Measurements from ENCODE around the gene KCNJ18.
"Not testable (repeated sequence)": the region's sequence is repeated elsewhere in the genome, so short reads cannot be mapped to it uniquely, and the experiment has no call there.

DNA sequence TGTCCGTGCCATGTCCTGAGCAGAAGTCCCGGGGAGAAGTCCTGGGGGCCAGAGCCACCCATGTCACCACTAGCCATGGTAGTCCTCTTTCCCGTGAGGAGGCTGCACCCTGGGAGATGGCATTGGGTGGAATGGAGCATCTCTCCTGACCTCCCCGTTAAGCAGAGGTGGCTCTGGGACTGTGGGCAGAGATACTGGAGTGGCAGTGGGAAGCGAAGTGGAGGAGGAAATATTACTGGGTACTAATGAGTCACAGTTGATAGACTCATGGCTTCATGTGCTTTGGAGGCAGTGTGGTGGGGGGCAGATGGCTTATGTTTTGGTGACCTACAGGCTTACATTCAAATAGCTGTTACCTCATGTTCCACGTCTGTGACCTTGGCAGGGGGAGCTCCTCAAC lies 44.2 kb upstream of the KCNJ18 start:
- TF ChIP-seq, protein P1, sequence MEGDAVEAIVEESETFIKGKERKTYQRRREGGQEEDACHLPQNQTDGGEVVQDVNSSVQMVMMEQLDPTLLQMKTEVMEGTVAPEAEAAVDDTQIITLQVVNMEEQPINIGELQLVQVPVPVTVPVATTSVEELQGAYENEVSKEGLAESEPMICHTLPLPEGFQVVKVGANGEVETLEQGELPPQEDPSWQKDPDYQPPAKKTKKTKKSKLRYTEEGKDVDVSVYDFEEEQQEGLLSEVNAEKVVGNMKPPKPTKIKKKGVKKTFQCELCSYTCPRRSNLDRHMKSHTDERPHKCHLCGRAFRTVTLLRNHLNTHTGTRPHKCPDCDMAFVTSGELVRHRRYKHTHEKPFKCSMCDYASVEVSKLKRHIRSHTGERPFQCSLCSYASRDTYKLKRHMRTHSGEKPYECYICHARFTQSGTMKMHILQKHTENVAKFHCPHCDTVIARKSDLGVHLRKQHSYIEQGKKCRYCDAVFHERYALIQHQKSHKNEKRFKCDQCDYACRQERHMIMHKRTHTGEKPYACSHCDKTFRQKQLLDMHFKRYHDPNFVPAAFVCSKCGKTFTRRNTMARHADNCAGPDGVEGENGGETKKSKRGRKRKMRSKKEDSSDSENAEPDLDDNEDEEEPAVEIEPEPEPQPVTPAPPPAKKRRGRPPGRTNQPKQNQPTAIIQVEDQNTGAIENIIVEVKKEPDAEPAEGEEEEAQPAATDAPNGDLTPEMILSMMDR (IDR thresholded peaks at IDR 0.05) = not testable (repeated sequence)
- TF ChIP-seq SIN3A (IDR thresholded peaks at IDR 0.05; ENCODE audit: borderline replicate concordance, insufficient read depth, low read depth, low read length); POLR2AphosphoS5 (IDR thresholded peaks at IDR 0.05; ENCODE audit: low read depth, low read length): not testable (repeated sequence)
- TF ChIP-seq, protein P2, sequence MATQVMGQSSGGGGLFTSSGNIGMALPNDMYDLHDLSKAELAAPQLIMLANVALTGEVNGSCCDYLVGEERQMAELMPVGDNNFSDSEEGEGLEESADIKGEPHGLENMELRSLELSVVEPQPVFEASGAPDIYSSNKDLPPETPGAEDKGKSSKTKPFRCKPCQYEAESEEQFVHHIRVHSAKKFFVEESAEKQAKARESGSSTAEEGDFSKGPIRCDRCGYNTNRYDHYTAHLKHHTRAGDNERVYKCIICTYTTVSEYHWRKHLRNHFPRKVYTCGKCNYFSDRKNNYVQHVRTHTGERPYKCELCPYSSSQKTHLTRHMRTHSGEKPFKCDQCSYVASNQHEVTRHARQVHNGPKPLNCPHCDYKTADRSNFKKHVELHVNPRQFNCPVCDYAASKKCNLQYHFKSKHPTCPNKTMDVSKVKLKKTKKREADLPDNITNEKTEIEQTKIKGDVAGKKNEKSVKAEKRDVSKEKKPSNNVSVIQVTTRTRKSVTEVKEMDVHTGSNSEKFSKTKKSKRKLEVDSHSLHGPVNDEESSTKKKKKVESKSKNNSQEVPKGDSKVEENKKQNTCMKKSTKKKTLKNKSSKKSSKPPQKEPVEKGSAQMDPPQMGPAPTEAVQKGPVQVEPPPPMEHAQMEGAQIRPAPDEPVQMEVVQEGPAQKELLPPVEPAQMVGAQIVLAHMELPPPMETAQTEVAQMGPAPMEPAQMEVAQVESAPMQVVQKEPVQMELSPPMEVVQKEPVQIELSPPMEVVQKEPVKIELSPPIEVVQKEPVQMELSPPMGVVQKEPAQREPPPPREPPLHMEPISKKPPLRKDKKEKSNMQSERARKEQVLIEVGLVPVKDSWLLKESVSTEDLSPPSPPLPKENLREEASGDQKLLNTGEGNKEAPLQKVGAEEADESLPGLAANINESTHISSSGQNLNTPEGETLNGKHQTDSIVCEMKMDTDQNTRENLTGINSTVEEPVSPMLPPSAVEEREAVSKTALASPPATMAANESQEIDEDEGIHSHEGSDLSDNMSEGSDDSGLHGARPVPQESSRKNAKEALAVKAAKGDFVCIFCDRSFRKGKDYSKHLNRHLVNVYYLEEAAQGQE (IDR thresholded peaks at IDR 0.05; ENCODE audit: insufficient read depth in 1 of 2, low read depth in 2 of 2, low read length in 1 of 2) = not testable (repeated sequence)
